AG04450 (cell line): ENCODE data around the gene TTC16. TPM values are rescaled to one million over a fixed set of nuclear protein-coding genes. Genes with fewer than 3 reads are reported as not detected.

Experiments used
- CTCF ChIA-PET: fragments of 300-600, 350-600 bp; formaldehyde crosslinking; extraction: SDS; loops from one replicate; lab custom pipeline; 2022; ENCODE audit warnings: antibody characterized with exemption, inconsistent platforms; lab: Charles Lee
- POLR2A ChIA-PET: fragments of 350-600 bp; formaldehyde crosslinking; extraction: SDS; loops from one replicate; lab custom pipeline; 2021; ENCODE audit warnings: antibody characterized with exemption, inconsistent platforms; lab: Yijun Ruan, JAX
- DNase-seq: peaks from one replicate; pipeline ENCODE4 v3.0.0-alpha.2; 2011; ENCODE audit warnings: low read depth, low spot score
- H3K27ac ChIP-seq: one replicate; pipeline ENCODE4 v1.5.1; 2012; ENCODE audit warnings: low read depth, low read length, control low read depth
- H3K27me3 ChIP-seq: one replicate; pipeline ENCODE4 v1.6.0; 2012; ENCODE audit warnings: low read length; ENCODE audit not compliant: control insufficient read depth, insufficient read depth
- H3K4me3 ChIP-seq: 2 replicates; pipeline ENCODE4 v1.5.1; 2011; ENCODE audit warnings: mild to moderate bottlenecking, low read depth, low read length, control low read depth
- H3K9me3 ChIP-seq: 2 replicates; pipeline ENCODE4 v1.5.1; 2012; ENCODE audit warnings: low read length; ENCODE audit not compliant: control insufficient read depth, insufficient read depth
- CTCF ChIP-seq: IDR thresholded peaks from 2 replicates; pipeline ENCODE4 v1.5.1; 2011; ENCODE audit warnings: low read depth, low read length, control low read depth, inconsistent platforms
- polyA plus RNA-seq: library from polyadenylated mRNA; depleted of rRNA; stranded (reverse); fragments of >200 nt; gene quantifications from 2 replicates; pipeline ENCODE4 v1.2.3, GENCODE V29; 2011

The TTC16 gene
- polyA plus RNA-seq, 1 experiment = not detected

GRCh38 chr9:127676638-127677037 is 39.2 kb upstream of the TTC16 start:
- TF ChIP-seq CTCF = no peak
- Histone ChIP-seq H3K4me3 (no peak overlapping the region), H3K9me3 (no peaks in the 10 kb centered on the region), H3K27ac (no peak overlapping the region), H3K27me3 (no peaks in the 10 kb centered on the region)
- no peak for DNase-seq
- ChIA-PET POLR2A (interaction anchor here (0.5 kb wide), 1 partner anchor 1856 kb away, joined by 3 read pairs; no protein-coding TSS in a partner anchor), CTCF (no interaction called here)

GRCh38 chr9:127679506-127679905 is 36.4 kb upstream of the TTC16 start:
- TF ChIP-seq CTCF = no peak
- H3K9me3 ChIP-seq = no peaks in the 10 kb centered on the region
- H3K27me3 ChIP-seq = no peaks in the 10 kb centered on the region
- CTCF ChIA-PET = no interaction called here
- POLR2A ChIA-PET = no interaction called here
- H3K27ac ChIP-seq = no peak overlapping the region
- no peak for DNase-seq
- H3K4me3 ChIP-seq = no peak overlapping the region

GRCh38 chr9:127680226-127680625 is 35.7 kb upstream of the TTC16 start:
- H3K27ac ChIP-seq = no peak overlapping the region
- no peak for TF ChIP-seq CTCF
- ChIA-PET POLR2A (no interaction called here), CTCF (no interaction called here)
- H3K4me3 ChIP-seq = no peak overlapping the region
- H3K9me3 ChIP-seq = no peaks in the 10 kb centered on the region
- no peaks in the 10 kb centered on the region for H3K27me3 ChIP-seq
- DNase-seq = no peak

- no peak for TF ChIP-seq CTCF
- POLR2A ChIA-PET = no interaction called here
- Histone ChIP-seq H3K4me3 (no peak overlapping the region), H3K27me3 (no peaks in the 10 kb centered on the region), H3K27ac (no peak overlapping the region), H3K9me3 (no peaks in the 10 kb centered on the region)
- DNase-seq = no peak
- CTCF ChIA-PET = interaction anchor here (1.0 kb wide), 1 partner anchor 54 kb away, joined by 3 read pairs; the partner anchor contains the start of gene TOR2A
Measured at GRCh38 chr9:127680846-127681245, 35.0 kb upstream of the TTC16 start.

- DNase-seq = no peak
- Histone ChIP-seq H3K9me3 (no peaks in the 10 kb centered on the region), H3K27ac (no peak overlapping the region), H3K27me3 (no peaks in the 10 kb centered on the region), H3K4me3 (no peak overlapping the region)
- ChIA-PET POLR2A (interaction anchor here (0.6 kb wide), 1 partner anchor 55 kb away, joined by 3 read pairs; no protein-coding TSS in a partner anchor), CTCF (no interaction called here)
- TF ChIP-seq CTCF = no peak
Measured at GRCh38 chr9:127682351-127683136, 33.3 kb upstream of the TTC16 start.
